HepG2 (cell line): ENCODE measurements around the gene CCDC142. TPM values are rescaled to one million over a fixed set of nuclear protein-coding genes. Genes with fewer than 3 reads are reported as not detected.

ENCODE experiments used
- BRCA1 ChIP-seq: sonication (generic); formaldehyde crosslinking; IDR thresholded peaks from 2 replicates; pipeline ENCODE4 v1.4.0; 2020; ENCODE audit warnings: missing genetic modification reagents
- RNF2 ChIP-seq: fragments of 450-650 bp; conservative IDR thresholded peaks from 2 replicates; pipeline ENCODE4 v1.6.1; 2016; ENCODE audit warnings: low read depth
- TEAD2 ChIP-seq: sonication (generic); formaldehyde crosslinking; IDR thresholded peaks from 2 replicates; pipeline ENCODE4 v1.9.0; 2021; ENCODE audit warnings: missing genetic modification reagents
- ZMYM3 ChIP-seq: sonication (generic); formaldehyde crosslinking; IDR thresholded peaks from 2 replicates; pipeline ENCODE4 v1.5.1; 2020; ENCODE audit warnings: mild to moderate bottlenecking, missing genetic modification reagents
- ZNF251 ChIP-seq: sonication (generic); formaldehyde crosslinking; IDR thresholded peaks from 2 replicates; pipeline ENCODE4 v1.9.0; 2021; ENCODE audit warnings: mild to moderate bottlenecking, missing genetic modification reagents
- ZNF317 ChIP-seq: sonication (generic); formaldehyde crosslinking; IDR thresholded peaks from 2 replicates; pipeline ENCODE4 v1.5.0; 2020; ENCODE audit warnings: mild to moderate bottlenecking, missing genetic modification reagents
- ZNF383 ChIP-seq: sonication (generic); formaldehyde crosslinking; IDR thresholded peaks from 2 replicates; pipeline ENCODE4 v1.4.0; 2020; ENCODE audit warnings: missing genetic modification reagents, mild to moderate bottlenecking, borderline replicate concordance
- ZNF468 ChIP-seq: sonication (generic); formaldehyde crosslinking; IDR thresholded peaks from 2 replicates; pipeline ENCODE4 v1.8.0; 2022; ENCODE audit warnings: mild to moderate bottlenecking, moderate library complexity, missing genetic modification reagents
- ZNF720 ChIP-seq: sonication (generic); formaldehyde crosslinking; IDR thresholded peaks from 2 replicates; pipeline ENCODE4 v1.4.0; 2020; ENCODE audit warnings: missing genetic modification reagents
- polyA plus RNA-seq, 8 experiments: library from polyadenylated mRNA; depleted of rRNA in 3 of 8; stranded (reverse) in 7 of 8; unstranded in 1 of 8; fragments of >200 nt; fragmentation: Illumina TruSeq in 4 of 8; extraction: Trizol in 4 of 8; gene quantifications; 2 replicates each; pipeline versions ENCODE4 v1.2.1 to v1.2.3, GENCODE V29; 2011 to 2016; ENCODE audit warnings: low read depth in 4 of 8, missing spikeins in 1 of 8, mixed read lengths in 1 of 8; ENCODE audit not compliant: insufficient read depth in 1 of 8
- total RNA-seq, 5 experiments: library from RNA; depleted of rRNA; stranded (reverse); fragments of >200 nt; fragmentation: Illumina TruSeq; extraction: Trizol; gene quantifications; 2 replicates each; pipeline ENCODE4 v1.2.3, GENCODE V29; 2016; ENCODE audit warnings: low read depth in 1 of 5
- TF ChIP-seq, protein P1 (sequence below): sonication (generic); formaldehyde crosslinking; IDR thresholded peaks from 2 replicates; pipeline ENCODE4 v1.5.0; 2020; ENCODE audit warnings: mild to moderate bottlenecking, missing genetic modification reagents, borderline replicate concordance
- TF ChIP-seq, protein P2 (sequence below): sonication (generic); formaldehyde crosslinking; IDR thresholded peaks from 2 replicates; pipeline ENCODE4 v1.4.0; 2020; ENCODE audit warnings: mild to moderate bottlenecking, missing genetic modification reagents
- TF ChIP-seq, protein P3 (sequence below): sonication (generic); formaldehyde crosslinking; conservative IDR thresholded peaks from 2 replicates; pipeline ENCODE4 v1.4.0; 2020; ENCODE audit warnings: missing genetic modification reagents
- TF ChIP-seq, protein P4 (sequence below): IDR thresholded peaks from 2 replicates; pipeline ENCODE4 v1.6.1; 2016; ENCODE audit warnings: low read depth
- TF ChIP-seq, protein P5 (sequence below): sonication (generic); formaldehyde crosslinking; IDR thresholded peaks from 2 replicates; pipeline ENCODE4 v1.4.0; 2020; ENCODE audit warnings: missing genetic modification reagents
- TF ChIP-seq, protein P6 (sequence below): fragments of 450-650 bp; IDR thresholded peaks from 2 replicates; pipeline ENCODE4 v1.6.1; 2017

CCDC142 gene
- total and polyA plus RNA-seq, 2 of the 13 experiments (the other 11 are each of a cell fraction or from before 2014, with no cell fraction given): 14.7 to 30.4 TPM

DNA sequence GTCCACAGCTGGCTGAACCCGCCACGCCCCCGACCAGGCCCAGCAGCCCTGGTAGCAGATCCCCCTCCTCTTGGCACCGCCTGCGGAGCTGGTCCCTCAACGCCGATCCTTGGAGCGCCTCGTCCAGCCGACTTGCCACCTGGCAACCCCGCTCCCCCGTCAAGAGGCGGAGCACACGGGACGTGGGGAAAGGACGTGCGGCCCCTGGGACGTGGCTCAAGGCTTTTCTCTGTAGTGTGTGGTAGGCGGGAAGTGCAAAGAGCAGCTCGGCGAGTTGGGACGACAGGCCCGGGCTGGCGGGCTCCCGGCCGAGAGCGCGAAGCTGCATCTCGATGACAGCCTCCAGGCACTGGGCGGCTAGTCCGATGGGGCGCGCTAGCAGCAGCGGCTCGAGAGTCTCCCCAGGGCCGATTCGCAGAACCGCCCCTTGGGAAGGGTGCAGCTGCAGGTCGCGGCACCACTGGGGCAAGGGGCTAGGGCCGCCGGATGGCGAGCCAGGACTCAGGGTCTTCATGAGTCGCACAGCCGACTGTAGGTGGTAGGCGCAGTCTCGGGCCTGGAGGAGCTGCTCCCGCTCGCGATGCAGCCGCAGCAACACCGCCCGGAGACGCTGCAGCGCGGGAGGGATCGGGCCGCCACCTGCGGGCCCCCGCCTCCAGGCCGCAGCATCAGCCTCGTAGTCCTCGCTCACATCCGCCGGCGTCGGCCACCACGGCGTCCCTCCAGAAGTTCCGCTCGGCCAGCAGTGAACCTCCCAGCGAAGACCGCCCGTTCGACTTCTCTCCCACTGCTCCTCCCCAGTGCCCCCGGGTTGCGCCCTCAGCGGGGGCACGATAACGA lies 617 bp downstream of the CCDC142 start (continued):
- TF ChIP-seq, protein P1, sequence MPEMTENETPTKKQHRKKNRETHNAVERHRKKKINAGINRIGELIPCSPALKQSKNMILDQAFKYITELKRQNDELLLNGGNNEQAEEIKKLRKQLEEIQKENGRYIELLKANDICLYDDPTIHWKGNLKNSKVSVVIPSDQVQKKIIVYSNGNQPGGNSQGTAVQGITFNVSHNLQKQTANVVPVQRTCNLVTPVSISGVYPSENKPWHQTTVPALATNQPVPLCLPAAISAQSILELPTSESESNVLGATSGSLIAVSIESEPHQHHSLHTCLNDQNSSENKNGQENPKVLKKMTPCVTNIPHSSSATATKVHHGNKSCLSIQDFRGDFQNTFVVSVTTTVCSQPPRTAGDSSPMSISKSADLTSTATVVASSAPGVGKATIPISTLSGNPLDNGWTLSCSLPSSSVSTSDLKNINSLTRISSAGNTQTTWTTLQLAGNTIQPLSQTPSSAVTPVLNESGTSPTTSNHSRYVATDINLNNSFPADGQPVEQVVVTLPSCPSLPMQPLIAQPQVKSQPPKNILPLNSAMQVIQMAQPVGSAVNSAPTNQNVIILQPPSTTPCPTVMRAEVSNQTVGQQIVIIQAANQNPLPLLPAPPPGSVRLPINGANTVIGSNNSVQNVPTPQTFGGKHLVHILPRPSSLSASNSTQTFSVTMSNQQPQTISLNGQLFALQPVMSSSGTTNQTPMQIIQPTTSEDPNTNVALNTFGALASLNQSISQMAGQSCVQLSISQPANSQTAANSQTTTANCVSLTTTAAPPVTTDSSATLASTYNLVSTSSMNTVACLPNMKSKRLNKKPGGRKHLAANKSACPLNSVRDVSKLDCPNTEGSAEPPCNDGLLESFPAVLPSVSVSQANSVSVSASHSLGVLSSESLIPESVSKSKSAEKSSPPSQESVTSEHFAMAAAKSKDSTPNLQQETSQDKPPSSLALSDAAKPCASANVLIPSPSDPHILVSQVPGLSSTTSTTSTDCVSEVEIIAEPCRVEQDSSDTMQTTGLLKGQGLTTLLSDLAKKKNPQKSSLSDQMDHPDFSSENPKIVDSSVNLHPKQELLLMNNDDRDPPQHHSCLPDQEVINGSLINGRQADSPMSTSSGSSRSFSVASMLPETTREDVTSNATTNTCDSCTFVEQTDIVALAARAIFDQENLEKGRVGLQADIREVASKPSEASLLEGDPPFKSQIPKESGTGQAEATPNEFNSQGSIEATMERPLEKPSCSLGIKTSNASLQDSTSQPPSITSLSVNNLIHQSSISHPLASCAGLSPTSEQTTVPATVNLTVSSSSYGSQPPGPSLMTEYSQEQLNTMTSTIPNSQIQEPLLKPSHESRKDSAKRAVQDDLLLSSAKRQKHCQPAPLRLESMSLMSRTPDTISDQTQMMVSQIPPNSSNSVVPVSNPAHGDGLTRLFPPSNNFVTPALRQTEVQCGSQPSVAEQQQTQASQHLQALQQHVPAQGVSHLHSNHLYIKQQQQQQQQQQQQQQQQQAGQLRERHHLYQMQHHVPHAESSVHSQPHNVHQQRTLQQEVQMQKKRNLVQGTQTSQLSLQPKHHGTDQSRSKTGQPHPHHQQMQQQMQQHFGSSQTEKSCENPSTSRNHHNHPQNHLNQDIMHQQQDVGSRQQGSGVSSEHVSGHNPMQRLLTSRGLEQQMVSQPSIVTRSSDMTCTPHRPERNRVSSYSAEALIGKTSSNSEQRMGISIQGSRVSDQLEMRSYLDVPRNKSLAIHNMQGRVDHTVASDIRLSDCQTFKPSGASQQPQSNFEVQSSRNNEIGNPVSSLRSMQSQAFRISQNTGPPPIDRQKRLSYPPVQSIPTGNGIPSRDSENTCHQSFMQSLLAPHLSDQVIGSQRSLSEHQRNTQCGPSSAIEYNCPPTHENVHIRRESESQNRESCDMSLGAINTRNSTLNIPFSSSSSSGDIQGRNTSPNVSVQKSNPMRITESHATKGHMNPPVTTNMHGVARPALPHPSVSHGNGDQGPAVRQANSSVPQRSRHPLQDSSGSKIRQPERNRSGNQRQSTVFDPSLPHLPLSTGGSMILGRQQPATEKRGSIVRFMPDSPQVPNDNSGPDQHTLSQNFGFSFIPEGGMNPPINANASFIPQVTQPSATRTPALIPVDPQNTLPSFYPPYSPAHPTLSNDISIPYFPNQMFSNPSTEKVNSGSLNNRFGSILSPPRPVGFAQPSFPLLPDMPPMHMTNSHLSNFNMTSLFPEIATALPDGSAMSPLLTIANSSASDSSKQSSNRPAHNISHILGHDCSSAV (CRISPR knock-in tag): no peak
- TF ChIP-seq, protein P2, sequence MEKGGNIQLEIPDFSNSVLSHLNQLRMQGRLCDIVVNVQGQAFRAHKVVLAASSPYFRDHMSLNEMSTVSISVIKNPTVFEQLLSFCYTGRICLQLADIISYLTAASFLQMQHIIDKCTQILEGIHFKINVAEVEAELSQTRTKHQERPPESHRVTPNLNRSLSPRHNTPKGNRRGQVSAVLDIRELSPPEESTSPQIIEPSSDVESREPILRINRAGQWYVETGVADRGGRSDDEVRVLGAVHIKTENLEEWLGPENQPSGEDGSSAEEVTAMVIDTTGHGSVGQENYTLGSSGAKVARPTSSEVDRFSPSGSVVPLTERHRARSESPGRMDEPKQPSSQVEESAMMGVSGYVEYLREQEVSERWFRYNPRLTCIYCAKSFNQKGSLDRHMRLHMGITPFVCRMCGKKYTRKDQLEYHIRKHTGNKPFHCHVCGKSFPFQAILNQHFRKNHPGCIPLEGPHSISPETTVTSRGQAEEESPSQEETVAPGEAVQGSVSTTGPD: no peak
- TF ChIP-seq ZNF317 (CRISPR knock-in tag) (peak; percentile 58; the same call in 1 of the 2 replicates), ZNF468 (CRISPR knock-in tag) (peak; percentile 45; the same call in 1 of the 2 replicates), RNF2 (0 out of 2 replicates have a peak, but pooled peaks have one; percentile 43), TEAD2 (CRISPR knock-in tag) (no peak), ZMYM3 (no peak), ZNF383 (CRISPR knock-in tag) (peak; percentile 67; the same call in 1 of the 2 replicates), BRCA1 (CRISPR knock-in tag) (peak; percentile 20; the same call in 1 of the 2 replicates), ZNF251 (CRISPR knock-in tag) (no peak), ZNF720 (CRISPR knock-in tag) (no peak)
- TF ChIP-seq, protein P3, sequence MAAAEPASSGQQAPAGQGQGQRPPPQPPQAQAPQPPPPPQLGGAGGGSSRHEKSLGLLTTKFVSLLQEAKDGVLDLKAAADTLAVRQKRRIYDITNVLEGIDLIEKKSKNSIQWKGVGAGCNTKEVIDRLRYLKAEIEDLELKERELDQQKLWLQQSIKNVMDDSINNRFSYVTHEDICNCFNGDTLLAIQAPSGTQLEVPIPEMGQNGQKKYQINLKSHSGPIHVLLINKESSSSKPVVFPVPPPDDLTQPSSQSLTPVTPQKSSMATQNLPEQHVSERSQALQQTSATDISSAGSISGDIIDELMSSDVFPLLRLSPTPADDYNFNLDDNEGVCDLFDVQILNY: no peak
- TF ChIP-seq, protein P4, sequence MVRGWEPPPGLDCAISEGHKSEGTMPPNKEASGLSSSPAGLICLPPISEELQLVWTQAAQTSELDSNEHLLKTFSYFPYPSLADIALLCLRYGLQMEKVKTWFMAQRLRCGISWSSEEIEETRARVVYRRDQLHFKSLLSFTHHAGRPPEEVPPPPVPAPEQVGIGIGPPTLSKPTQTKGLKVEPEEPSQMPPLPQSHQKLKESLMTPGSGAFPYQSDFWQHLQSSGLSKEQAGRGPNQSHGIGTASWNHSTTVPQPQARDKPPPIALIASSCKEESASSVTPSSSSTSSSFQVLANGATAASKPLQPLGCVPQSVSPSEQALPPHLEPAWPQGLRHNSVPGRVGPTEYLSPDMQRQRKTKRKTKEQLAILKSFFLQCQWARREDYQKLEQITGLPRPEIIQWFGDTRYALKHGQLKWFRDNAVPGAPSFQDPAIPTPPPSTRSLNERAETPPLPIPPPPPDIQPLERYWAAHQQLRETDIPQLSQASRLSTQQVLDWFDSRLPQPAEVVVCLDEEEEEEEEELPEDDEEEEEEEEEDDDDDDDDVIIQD (CRISPR knock-in tag): no peak; the same call in 1 of the 2 replicates
- TF ChIP-seq, protein P5, sequence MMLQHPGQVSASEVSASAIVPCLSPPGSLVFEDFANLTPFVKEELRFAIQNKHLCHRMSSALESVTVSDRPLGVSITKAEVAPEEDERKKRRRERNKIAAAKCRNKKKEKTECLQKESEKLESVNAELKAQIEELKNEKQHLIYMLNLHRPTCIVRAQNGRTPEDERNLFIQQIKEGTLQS: 0 out of 2 replicates have a peak, but pooled peaks have one; percentile 10
- TF ChIP-seq, protein P6, sequence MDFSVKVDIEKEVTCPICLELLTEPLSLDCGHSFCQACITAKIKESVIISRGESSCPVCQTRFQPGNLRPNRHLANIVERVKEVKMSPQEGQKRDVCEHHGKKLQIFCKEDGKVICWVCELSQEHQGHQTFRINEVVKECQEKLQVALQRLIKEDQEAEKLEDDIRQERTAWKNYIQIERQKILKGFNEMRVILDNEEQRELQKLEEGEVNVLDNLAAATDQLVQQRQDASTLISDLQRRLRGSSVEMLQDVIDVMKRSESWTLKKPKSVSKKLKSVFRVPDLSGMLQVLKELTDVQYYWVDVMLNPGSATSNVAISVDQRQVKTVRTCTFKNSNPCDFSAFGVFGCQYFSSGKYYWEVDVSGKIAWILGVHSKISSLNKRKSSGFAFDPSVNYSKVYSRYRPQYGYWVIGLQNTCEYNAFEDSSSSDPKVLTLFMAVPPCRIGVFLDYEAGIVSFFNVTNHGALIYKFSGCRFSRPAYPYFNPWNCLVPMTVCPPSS: no peak
